HG03025 (cell line): ENCODE results near the gene PSAPL1.

Experiments
- ATAC-seq: cut with Tn5 transposase; IDR thresholded peaks from one replicate; pipeline ENCODE4 v1.9.1; 2021; ENCODE audit warnings: mild to moderate bottlenecking, moderate library complexity; ENCODE audit not compliant: unreplicated experiment, low FRiP score

The PSAPL1 gene

GRCh38 chr4:7431696-7432530 lies 2.8 kb downstream of the PSAPL1 start:
- ATAC-seq: no peak

- no peak for ATAC-seq
Measured at GRCh38 chr4:7430965-7431695, 3.6 kb downstream of the PSAPL1 start.

DNA sequence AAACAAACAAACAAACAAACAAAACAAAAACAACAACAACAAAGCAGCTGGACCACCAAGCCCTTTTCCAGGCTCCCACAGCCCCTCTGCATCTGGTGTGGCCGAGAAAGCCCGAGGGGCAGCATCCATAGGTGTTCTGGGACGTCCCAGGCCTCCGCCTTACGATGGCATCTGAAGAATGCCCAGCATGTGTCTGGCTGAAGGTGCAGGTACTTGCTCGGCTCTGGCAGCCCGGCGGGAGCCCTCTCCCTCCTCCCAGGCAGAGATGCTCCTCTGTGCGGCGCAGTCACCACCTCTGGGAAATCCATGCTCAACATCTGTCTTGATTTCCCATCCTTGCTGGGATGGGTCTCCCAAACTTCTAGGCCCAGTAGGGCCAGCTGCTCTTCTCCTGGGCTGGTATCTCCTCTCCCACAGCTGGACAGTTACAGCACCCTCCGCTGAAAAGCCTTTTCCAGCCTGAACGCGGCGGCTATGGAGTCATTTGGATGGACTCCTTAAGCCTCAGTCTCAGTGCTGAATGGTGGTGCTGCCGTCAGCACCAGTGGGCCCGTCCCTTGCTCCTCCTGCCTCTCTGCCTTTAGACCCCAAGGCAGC lies 4.3 kb downstream of the PSAPL1 start:
- no peak for ATAC-seq

DNA sequence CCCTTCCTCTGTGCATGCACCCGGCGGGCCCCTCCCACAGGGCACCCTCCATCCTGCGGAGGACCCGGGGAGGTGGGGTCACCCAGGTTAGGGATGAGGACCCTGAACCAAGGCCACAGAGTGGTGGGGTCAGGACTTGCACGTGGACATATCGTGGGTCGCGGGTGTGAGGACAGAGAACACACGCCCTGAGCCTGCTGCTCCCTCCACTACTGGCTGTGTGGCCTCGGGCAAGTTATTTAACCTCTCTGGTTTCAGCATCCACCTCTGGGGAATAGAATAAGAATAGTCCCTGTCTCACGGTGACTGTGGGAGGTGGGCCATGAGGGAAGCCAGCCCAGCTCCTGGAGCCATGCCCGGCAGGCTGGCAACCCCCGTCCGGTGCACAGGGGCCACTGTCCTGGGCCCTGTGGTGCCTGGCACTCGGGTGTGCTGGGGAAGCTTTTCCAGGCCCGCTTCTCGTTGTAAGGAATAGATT lies 5.1 kb downstream of the PSAPL1 start:
- no peak for ATAC-seq

- ATAC-seq: no peak
Measured at GRCh38 chr4:7429069-7429416, 5.7 kb downstream of the PSAPL1 start.

DNA sequence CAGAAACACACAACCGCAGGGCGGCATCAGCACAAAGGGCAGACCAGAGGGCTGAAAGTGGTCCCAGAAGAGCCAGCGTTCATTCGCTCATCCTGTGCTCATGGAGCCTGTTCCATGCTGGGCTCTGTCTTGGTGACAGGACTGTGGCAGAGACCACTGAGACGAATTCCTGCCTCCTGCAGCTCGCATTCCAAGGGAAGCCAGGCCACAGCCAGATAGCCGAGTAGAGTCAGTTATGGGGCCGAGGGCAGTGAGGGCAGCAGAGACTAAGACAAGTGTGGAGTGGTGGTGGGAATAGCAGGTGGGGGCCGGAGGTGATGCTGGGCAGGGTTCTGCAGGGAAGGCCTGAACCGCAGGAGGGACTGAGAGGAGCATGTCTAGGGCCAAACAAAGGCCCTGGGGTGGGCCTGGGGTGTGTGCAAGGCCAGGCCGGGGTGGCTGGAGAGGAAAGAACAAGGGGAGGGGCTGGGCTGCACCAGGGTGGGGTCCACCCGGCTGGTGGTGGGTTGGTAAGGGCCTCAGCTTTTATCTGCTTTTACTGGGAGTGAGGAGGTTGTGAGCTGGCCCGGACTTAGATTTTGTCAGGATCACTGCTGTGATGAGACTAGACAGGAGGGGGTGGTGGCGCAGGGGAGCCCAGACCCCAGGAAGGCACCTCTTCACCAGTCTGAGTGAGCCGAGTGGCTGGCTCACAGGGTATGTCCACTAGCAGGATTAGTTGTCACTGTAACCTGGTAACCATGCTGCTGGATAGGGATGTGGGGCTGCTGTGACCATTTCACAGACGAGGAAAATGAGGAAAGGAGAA lies 6.3 kb downstream of the PSAPL1 start:
- ATAC-seq: no peak

GRCh38 chr4:7427831-7428260 lies 6.9 kb downstream of the PSAPL1 start:
- ATAC-seq: no peak

- ATAC-seq: no peak
Measured at GRCh38 chr4:7427361-7427760, 7.4 kb downstream of the PSAPL1 start.

GRCh38 chr4:7426525-7427171 lies 8.1 kb downstream of the PSAPL1 start:
- ATAC-seq: no peak

DNA sequence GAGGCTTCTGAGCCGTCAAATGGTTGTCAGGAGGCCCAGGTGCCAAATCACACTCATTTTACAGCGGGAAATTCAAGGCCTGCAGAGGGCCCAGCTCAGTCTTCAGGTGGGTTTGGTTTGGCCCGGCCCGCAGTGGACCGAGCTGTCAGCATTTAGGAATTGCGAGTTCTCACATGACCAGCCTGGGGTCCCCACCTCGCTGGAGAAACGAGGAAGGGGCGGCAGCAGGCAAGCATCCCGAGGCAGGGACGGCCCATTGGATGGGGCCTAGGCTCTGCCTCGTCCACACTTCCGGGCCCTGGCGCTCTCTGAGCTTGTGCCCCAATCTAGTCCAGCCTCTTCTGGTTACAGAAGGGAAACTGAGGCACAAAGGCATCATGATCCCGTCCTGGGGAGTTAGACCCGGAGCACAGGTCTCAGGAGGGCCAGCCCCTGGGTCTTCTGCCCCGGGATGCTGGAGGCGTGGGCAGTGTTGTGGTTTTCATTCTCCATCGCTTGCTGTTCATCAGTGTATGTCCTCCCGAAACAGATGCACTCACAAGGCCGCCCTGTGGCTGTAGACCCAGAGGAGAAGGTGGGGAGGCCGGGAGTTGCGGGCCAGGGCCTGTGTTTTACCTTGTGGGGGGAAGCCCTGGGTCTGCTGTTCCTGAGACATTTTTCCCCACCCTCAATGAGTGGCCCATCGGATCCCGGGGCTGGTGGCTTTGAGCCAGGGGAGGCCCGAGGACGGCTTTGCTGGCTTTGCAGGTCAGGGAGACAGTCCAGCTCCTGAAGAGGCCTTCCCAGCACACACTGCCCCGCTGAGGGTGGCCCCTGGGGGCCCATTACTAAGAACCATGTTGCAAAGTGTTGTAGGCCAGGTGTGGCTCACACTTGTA lies 8.9 kb downstream of the PSAPL1 start:
- ATAC-seq: no peak

DNA sequence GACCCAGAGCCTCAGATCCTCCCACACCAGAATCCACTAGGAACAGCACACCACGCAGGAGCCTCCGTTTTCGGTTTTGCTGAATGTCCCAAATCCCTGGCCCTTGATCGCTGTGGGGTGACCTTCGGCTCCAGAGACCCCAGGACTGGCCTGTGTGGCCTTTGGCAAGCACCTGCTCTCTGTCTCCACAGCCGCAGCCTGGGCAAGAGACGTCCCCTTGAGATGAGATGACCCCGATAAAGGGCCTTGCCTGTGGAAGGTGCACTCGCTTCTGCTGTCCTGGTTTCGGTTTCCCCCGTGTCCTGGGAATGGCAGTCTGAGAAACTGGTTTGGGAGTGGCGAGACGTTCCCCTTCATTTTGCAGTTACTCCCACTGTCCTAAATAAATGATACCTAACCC lies 9.6 kb downstream of the PSAPL1 start:
- no peak for ATAC-seq

- ATAC-seq: no peak
Measured at GRCh38 chr4:7424553-7425111, 10.1 kb downstream of the PSAPL1 start.

GRCh38 chr4:7423801-7424552 lies 10.8 kb downstream of the PSAPL1 start:
- ATAC-seq: no peak

DNA sequence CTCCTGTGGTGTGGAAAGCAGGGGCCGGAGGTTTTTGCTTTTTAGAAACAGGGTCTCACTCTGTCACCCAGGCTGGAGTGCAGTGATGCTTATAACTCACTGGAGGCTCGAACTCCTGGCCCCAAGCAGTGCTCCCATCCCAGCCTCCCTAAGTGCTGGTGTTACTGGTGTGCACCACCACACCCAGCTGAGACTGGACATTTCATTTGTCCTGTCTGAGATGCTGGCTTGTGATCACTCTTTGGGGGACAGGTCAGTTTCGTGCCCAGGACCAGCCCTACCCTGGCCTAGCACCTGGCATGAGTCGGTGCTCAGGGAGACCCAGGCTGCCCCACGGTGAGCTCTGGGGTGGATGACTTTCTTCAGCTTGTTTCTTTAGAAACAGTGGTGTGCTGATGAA lies 11.3 kb downstream of the PSAPL1 start:
- ATAC-seq: no peak

GRCh38 chr4:7422898-7423180 lies 11.9 kb downstream of the PSAPL1 start:
- ATAC-seq: no peak

DNA sequence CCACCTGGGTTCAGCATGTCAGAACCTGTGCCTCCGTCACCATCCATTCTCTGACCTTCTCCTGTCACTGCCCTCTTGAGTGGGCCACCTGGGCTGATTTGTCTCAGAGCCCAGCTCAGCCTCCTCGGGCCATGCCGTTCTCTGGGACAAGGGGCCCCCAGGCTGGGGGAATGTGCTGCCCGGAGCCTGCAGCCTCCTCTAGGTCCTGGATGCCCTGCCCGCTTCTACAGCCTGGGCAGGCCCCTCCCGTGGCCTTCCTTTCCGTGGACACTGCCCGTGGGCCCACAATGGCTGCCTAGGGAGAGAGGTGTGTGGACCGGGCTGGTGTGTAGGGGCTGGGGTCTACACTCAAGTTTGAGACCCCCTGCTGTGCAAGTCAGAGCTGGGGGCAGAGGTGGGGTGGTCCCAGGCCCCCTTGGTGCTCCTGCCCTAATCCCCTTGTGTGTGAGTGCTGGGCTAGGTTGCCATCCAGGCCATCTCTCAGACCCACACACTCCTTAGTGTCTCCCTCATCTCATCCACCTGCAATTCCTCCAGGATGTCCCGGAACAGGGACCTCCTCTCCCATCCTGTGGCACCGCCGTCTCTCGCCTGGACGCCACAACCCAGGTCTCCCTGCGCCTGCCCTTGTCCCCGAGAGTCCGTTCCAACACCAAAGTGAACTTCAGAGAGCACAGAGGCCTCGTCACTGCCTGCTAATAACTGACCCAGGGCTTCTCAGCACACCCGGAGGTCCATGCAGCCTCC lies 12.4 kb downstream of the PSAPL1 start:
- ATAC-seq: no peak

DNA sequence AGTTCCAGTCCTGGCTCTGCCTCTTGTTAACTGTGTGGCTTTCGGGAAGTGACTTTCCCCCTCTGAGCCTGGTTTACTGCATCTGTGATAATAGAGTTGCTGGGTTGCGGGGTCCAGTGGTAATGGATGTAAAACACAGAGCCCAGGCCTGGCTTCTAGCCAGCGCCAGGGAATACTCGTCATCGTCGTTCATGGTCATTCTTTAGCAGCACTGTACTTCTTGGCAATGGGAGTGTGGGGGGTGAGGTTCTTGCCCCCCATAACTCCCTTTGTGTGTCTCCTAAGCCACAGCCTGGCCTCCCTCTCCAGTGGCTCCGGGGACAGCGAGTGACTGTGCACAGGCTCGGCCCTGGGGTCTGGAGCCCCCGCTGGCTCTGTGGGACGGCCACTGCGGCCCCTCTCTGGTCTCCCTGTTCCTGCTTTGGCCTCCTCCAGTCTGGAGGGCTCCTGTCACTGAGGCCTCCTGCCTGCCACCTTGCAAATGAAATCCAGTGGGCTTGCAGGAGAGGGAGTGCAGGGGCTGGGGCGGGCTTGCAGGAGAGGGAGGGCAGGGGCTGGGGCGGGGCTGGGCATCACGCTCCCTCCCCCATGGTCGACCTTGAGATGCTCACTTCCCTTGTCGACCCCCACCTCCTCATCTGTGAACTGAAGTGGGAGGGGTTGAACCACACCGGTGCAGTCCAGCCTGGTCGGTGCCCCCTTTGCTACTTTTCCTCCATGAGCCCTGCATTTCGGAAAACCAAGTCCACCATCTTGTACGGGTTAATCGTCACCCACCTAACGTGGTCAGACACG lies 13.2 kb downstream of the PSAPL1 start:
- no peak for ATAC-seq
